Spleen (tissue), 7 donors: ENCODE results near the gene FIS1.
A peak's percentile ranks its signal among the peaks of the same experiment; 100 is the strongest.

ENCODE experiments used
- CTCF ChIP-seq, 11 experiments: fragments of 200-600 bp in 7 of 11; fragments of 450-650 bp in 4 of 11; sonication (generic) in 4 of 11; IDR thresholded peaks in 8 of 11; conservative IDR thresholded peaks in 3 of 11; 1 replicate in 7 of 11; 2 replicates in 4 of 11; pipeline versions ENCODE4 v1.4.0 to v1.8.0; 2016 to 2021; ENCODE audit warnings: antibody characterized with exemption in 11 of 11, inconsistent platforms in 4 of 11, mild to moderate bottlenecking in 1 of 11
- POLR2A ChIP-seq, 3 donors: fragments of 450-650 bp; IDR thresholded peaks; one replicate each; pipeline ENCODE4 v1.5.1; 2017; ENCODE audit warnings: antibody characterized with exemption in 3 of 3, mild to moderate bottlenecking in 1 of 3
- POLR2AphosphoS5 ChIP-seq, 3 donors: sonication (generic); formaldehyde crosslinking; IDR thresholded peaks; one replicate each; pipeline ENCODE4 v1.5.1; 2017; ENCODE audit warnings: antibody characterized with exemption in 3 of 3
- donor health status: DM: no; HTN: no; CAD: no; lungs with moderate emphysema.
- donor health status: DM: no; HTN: no; CAD: no.
- donor health status: DM: no; HTN: no; CAD: no.

GRCh38 chr7:101211501-101211900 is 33.4 kb downstream of the FIS1 start:
- TF ChIP-seq CTCF (IDR thresholded peaks at IDR 0.05 in 8 of 11, conservative IDR thresholded peaks at IDR 0.05 in 3 of 11) (no peak), POLR2A (IDR thresholded peaks at IDR 0.05) (no peak), POLR2AphosphoS5 (IDR thresholded peaks at IDR 0.05) (peak in 1 of 3 donors; percentile 6)
